ENCODE measurements around the gene ITFG1.

Gene ITFG1

GRCh38 chr16:47127541-47127940, 333.3 kb downstream of the ITFG1 start:
- H3K36me3 ChIP-seq, result no peaks in the 10 kb centered on the region; the same call in 1 of the 2 replicates
- H3K27me3 ChIP-seq, result no peaks in the 10 kb centered on the region
- no peak for TF ChIP-seq CTCF (IDR thresholded peaks at IDR 0.05; ENCODE audit: low read depth, low read length)
- no peak for DNase-seq
- H3K4me3 ChIP-seq (ENCODE audit: low read depth, low read length), result no peak overlapping the region
- H3K4me1 ChIP-seq, result no peaks in the 10 kb centered on the region
- no peaks in the 10 kb centered on the region for H3K9me3 ChIP-seq

- TF ChIP-seq CTCF (IDR thresholded peaks at IDR 0.05; ENCODE audit: low read depth, low read length), result no peak
- peaks cover 3% of the 10 kb centered on the region; the same call in 1 of the 2 replicates for H3K36me3 ChIP-seq
Observed at GRCh38 chr16:47125757-47126156, 335.1 kb downstream of the ITFG1 start.

GRCh38 chr16:47113130-47113529, 347.7 kb downstream of the ITFG1 start:
- no peaks in the 10 kb centered on the region for H3K9me3 ChIP-seq
- peaks cover 11% of the 10 kb centered on the region for H3K36me3 ChIP-seq
- DNase-seq, result no peak
- no peak for TF ChIP-seq CTCF (IDR thresholded peaks at IDR 0.05; ENCODE audit: low read depth, low read length)
- no peak overlapping the region for H3K4me3 ChIP-seq (ENCODE audit: low read depth, low read length)
- no peaks in the 10 kb centered on the region for H3K27me3 ChIP-seq
- no peaks in the 10 kb centered on the region for H3K4me1 ChIP-seq

More at GRCh38 chr16:47125757-47126156, 335.1 kb downstream of the ITFG1 start:
- Histone ChIP-seq H3K4me3 (ENCODE audit: low read depth, low read length) (no peak overlapping the region), H3K4me1 (no peaks in the 10 kb centered on the region), H3K27me3 (no peaks in the 10 kb centered on the region), H3K9me3 (no peaks in the 10 kb centered on the region)
- no peak for DNase-seq

- Histone ChIP-seq H3K27me3 (no peaks in the 10 kb centered on the region), H3K9me3 (no peaks in the 10 kb centered on the region), H3K4me1 (no peaks in the 10 kb centered on the region), H3K36me3 (peaks cover 16% of the 10 kb centered on the region), H3K4me3 (ENCODE audit: low read depth, low read length) (no peak overlapping the region)
- peak; percentile 36; the same call in 1 of the 2 replicates for TF ChIP-seq CTCF (IDR thresholded peaks at IDR 0.05; ENCODE audit: low read depth, low read length)
- no peak for DNase-seq
Observed at GRCh38 chr16:47110939-47111338, 349.9 kb downstream of the ITFG1 start.

GRCh38 chr16:47109361-47109760, 351.5 kb downstream of the ITFG1 start:
- no peak for DNase-seq
- H3K4me3 ChIP-seq (ENCODE audit: low read depth, low read length), result no peak overlapping the region
- H3K4me1 ChIP-seq, result no peaks in the 10 kb centered on the region
- no peaks in the 10 kb centered on the region for H3K9me3 ChIP-seq
- peaks cover 20% of the 10 kb centered on the region for H3K36me3 ChIP-seq
- TF ChIP-seq CTCF (IDR thresholded peaks at IDR 0.05; ENCODE audit: low read depth, low read length), result no peak
- H3K27me3 ChIP-seq, result no peaks in the 10 kb centered on the region
